C4-2B (cell line): ENCODE measurements around the gene ARF1.

ENCODE experiments used
- H3K27ac ChIP-seq: fragments of 450-650 bp; 2 replicates; pipeline ENCODE4 v1.5.1; 2017
- ZFX ChIP-seq: fragments of 450-650 bp; IDR thresholded peaks from 2 replicates; pipeline ENCODE4 v1.6.1; 2017
- TF ChIP-seq, protein P1 (sequence below): fragments of 450-650 bp; conservative IDR thresholded peaks from 2 replicates; pipeline ENCODE4 v1.5.1; 2017; ENCODE audit warnings: mild to moderate bottlenecking

The ARF1 gene

DNA sequence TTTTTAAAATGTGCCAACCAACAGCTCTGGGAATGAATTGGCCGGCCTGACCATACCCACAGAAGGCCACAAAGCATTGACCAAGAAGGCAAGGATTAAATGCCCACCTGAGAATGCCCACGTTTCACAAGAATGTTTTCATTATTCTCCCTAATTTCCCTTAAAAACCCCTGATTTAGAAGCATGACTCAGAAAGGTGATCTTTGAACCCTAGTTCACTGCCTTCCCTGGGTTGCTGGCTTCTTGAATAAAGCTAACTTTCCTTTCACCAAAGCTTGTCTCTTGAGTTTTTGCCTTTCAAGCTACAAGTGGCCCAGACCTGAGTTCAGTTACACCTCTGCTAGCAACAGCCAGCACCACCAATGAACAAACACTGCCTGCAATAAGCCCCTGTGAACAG lies 41.0 kb downstream of the ARF1 start:
- TF ChIP-seq, protein P1, sequence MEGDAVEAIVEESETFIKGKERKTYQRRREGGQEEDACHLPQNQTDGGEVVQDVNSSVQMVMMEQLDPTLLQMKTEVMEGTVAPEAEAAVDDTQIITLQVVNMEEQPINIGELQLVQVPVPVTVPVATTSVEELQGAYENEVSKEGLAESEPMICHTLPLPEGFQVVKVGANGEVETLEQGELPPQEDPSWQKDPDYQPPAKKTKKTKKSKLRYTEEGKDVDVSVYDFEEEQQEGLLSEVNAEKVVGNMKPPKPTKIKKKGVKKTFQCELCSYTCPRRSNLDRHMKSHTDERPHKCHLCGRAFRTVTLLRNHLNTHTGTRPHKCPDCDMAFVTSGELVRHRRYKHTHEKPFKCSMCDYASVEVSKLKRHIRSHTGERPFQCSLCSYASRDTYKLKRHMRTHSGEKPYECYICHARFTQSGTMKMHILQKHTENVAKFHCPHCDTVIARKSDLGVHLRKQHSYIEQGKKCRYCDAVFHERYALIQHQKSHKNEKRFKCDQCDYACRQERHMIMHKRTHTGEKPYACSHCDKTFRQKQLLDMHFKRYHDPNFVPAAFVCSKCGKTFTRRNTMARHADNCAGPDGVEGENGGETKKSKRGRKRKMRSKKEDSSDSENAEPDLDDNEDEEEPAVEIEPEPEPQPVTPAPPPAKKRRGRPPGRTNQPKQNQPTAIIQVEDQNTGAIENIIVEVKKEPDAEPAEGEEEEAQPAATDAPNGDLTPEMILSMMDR = no peak
- TF ChIP-seq ZFX = no peak
- no peak overlapping the region for H3K27ac ChIP-seq

DNA sequence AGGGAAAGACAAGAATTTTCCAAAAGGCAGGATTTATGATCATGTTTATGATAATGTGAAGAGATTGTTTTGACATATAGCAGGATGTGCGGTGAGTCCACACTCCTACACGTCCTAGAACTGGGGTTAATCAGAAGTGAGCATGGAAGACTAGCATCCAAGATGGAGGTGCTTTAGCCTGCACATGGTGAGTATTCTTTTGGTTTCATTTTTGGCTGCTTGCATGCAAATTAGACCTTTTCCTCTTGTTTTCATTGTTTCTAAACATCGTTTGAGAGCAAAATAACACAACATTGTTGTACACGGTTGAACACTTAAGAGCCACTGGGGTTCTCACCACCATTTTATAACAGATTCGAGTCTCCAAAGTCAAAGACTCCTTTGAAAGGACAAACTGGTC lies 42.7 kb downstream of the ARF1 start:
- TF ChIP-seq, protein P1 = no peak
- TF ChIP-seq ZFX = no peak
- no peak overlapping the region for H3K27ac ChIP-seq

DNA sequence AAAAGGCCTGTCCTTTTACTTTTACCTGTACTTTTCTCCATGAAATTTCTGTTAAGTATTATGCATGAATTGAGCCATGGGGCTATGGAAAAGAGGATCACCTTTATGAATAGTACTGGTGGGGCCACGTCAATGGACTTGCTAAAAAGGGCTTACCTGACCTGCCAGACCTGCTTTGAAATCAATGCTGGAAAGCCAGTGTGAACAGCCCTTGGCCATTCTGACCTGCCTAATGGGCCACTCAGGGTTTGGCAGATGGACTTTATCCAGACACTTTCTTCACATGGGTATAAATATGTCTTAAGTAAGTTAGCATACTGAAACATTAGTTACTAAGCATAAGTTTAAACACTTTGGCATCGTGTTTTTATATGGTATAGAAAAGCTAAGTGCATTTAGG lies 49.3 kb downstream of the ARF1 start:
- no peak overlapping the region for H3K27ac ChIP-seq
- no peak for TF ChIP-seq ZFX
- TF ChIP-seq, protein P1 = no peak

DNA sequence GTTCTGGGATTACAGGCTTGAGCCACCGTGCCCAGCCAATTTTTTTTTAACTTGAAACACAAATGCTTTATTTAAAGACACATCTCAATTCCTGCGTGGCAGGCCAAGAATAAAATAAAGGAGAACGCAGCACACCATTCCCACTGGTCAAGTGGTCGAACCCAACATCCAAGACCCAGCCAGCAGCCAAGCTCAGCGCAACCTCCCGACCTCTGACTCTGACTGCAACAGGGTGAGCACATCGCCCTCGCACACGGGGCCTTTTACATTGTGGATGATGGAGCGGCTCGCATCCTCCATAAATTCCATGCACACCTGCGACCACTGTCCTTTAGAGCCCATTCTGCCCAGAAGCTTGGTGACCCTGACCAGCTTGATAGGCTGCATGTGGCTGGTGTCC lies 52.1 kb downstream of the ARF1 start:
- TF ChIP-seq, protein P1 = no peak
- TF ChIP-seq ZFX = no peak
- no peak overlapping the region for H3K27ac ChIP-seq

DNA sequence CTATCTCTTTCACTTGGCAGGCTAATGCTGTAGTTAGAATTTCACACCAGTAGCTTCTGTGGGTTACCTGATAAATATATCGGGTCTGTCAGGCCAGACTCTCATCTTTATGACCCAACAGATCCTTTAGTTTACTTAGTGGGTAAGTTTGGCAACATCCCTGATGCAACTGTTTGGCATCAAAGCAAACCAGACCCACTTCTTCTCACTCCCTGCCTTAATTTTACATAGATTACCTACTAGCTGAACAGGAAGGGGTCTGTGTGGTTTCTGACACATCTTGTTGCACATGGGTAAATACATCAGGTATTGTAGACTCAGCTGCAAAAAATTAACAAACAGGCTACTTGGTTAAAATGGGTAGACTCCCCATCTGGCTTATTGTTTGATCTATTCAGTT lies 54.4 kb downstream of the ARF1 start:
- H3K27ac ChIP-seq = no peak overlapping the region
- TF ChIP-seq ZFX = no peak
- TF ChIP-seq, protein P1 = no peak

DNA sequence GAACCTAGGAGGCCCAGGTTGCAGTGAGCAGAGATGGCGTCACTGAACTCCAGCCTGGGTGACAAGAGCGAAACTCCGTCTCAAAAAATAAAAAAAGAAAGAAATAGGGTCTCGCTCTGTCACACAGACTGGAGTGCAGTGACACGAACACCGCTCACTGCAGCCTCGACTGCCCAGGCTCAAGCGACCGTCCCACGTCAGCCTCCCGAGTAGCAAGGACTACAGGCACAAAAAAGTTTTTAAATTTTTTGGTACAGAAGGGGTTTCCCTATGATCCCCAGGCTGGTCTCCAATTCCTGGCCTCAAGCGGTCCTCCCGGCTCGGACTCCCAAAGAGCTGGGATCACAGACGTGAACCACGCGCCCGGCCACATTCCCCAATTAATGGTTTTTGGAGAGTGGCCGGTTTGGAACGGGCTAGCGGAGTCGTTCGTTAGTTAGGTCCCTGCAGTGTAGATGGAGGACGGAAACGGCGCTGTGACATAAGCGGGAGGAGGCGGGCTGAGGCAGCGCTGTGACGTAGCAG lies 57.0 kb downstream of the ARF1 start:
- peak overlapping the region; percentile 92 for H3K27ac ChIP-seq
- TF ChIP-seq, protein P1 = no peak
- TF ChIP-seq ZFX = no peak

DNA sequence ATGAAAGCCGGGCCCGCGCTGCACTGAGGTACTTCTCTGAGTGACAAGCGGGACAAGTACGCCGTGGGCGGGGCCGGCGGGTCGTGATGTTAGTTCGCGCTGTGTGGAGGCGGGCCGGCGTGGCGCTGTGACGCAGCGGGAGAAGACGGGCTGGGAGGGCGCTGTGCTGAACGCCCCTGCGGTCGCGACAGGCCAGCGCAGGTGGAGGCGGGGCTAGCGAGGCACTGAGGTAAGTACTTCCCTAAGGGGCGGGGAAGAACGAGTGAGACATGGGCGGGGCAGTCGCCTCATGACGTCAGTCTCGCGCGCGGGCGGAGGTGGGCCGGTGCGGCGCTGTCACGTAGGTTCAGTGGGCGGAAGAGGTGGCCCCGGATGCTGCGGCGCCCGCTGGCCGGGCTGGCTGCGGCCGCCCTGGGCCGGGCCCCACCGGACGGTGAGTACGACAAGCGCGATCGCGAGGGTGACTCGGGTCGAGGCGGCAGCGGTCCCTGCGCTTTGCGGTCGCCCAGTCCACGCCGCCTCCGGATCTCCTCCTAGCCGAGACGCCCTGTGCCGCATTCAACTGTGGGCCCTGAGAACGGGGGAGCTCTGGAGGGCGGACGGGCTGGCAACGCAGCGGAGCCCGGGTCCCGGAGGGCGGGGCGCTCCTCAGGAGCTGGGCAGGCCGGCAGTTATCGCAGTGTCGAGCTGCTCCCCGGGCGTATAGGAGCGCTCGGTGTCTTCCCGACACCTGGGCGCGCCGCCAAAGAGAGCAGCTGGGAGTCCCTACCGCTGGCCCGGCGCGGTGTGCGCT lies 57.6 kb downstream of the ARF1 start, which contains the start of gene GUK1:
Gene GUK1, plus strand, starts transcription at position 349 of the 793 bp plus-strand sequence. Its CDS starts 24 bp downstream, at position 373.
- peak within 1 kb of the TSS; percentile 92 for H3K27ac ChIP-seq
- TF ChIP-seq, protein P1 = no peak
- TF ChIP-seq ZFX = peak; percentile 76; the same call in 1 of the 2 replicates
